Measurements from ENCODE around the gene GPR137.
A peak's percentile ranks its signal among the peaks of the same experiment; 100 is the strongest.
"Not testable (repeated sequence)": the region's sequence is repeated elsewhere in the genome, so short reads cannot be mapped to it uniquely, and the experiment has no call there.

GPR137 gene, protein sequence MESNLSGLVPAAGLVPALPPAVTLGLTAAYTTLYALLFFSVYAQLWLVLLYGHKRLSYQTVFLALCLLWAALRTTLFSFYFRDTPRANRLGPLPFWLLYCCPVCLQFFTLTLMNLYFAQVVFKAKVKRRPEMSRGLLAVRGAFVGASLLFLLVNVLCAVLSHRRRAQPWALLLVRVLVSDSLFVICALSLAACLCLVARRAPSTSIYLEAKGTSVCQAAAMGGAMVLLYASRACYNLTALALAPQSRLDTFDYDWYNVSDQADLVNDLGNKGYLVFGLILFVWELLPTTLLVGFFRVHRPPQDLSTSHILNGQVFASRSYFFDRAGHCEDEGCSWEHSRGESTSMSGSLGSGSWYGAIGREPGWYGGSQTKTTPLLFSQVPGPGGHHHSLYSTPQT

DNA sequence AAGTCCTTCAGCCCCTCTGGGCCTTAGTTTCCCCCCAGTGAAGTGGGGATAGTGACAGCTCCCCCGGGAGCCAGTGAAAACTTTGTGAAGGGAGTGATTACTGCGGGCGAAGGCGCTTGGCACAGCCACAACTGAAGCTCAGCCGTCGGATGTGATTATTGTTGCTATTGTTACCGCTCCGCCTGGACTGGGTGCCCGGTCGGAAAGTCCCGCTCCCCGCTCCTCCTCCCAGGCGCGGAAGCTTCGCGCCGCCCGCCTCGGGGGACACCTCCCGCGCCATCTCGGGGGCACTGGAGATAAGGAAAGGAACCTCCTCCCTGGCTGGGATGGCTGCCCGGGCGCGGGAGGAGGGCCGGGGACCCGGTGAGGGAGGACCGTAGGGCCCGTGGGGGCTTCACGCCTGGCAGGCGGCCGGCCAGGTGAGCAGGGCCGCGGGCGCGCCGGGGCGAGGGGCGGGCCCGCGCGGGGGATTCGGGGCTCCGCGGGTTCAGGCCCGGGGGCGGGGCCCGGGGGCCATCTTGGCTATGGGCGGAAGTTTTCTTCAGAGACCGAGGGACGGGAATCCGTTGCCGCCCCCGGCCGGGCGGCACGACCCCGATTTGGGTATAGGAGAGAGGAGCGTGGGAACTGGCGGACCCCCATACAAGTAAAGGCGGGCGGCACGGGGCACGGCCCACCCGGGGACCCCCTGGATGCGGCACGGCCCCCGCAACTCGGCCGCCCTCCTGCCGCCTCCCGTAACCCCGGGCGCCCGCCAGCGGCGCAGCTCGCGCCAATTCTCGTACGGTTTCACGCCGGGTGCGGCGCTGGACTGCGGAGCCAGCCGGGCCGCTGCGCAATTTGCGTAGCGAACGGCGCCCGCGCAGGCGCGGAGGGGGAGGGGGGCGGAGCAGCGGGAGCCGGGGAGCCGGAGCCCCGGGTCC, at the start of gene GPR137:
TSS of gene GPR137 (plus strand) at position 887 of the 923 bp plus-strand sequence. CDS start 677 bp downstream, outside the sequence.
- peak; percentile 4 for DNase-seq

DNA sequence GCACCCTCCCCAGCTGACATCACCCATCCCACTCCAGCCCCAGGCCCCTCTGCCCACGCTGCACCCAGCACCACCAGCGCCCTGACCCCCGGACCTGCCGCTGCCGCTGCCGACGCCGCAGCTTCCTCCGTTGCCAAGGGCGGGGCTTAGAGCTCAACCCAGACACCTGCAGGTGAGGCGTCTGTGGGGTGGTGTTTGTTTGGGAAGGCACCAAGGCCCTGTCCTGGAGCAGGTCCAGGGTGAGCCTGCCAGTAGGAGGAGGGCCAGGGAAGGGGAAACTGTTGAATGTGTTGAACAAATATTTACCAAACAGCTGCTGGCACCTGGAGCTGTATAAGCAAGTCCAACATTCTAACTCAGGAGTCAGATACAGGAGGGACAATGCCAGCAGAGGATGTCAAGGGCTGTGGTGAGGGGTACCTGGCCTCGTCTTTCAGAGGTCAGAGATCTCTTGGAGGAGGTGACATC, 48.1 kb upstream of the GPR137 start:
- DNase-seq: no peak

DNA sequence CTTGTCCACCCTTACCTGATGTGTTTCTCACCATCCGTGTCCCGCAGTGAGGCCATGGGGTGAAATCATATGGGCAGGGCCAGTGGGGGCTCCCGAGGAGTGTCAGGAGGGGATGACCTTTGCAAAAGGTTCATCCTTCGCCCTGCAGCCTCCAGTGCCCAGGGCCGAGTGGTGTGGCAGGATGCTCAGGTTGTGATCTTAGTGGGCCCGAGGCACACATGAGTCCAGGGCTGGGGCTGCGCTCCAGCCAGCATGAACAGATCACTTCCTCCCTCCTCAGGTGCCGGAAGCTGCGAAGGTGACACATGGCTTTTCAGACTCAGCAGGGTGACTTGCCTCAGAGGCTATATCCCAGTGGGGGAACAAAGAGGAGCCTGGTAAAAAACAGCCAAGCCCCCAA, 47.6 kb upstream of the GPR137 start:
- no peak for DNase-seq

DNA sequence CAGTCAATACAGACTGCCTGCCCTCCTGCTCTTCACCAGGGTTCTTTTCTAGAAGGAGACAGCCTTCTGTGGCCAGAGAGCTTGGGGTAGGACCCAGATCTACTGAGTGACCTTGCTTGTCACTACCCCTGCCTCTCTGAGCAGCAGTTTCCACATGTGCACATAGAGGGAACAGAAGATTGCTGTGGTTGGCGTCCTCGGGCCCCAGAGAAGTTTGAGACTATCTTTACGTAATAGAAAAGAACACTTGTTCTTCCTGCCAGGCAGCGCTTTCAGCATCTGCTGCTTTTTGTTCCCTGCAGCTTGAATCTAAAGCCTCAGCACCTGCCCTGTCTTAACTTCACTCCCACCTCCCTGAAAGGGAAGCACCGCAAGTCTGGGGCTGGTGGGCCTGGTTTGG, 46.6 kb upstream of the GPR137 start:
- no peak for DNase-seq

DNA sequence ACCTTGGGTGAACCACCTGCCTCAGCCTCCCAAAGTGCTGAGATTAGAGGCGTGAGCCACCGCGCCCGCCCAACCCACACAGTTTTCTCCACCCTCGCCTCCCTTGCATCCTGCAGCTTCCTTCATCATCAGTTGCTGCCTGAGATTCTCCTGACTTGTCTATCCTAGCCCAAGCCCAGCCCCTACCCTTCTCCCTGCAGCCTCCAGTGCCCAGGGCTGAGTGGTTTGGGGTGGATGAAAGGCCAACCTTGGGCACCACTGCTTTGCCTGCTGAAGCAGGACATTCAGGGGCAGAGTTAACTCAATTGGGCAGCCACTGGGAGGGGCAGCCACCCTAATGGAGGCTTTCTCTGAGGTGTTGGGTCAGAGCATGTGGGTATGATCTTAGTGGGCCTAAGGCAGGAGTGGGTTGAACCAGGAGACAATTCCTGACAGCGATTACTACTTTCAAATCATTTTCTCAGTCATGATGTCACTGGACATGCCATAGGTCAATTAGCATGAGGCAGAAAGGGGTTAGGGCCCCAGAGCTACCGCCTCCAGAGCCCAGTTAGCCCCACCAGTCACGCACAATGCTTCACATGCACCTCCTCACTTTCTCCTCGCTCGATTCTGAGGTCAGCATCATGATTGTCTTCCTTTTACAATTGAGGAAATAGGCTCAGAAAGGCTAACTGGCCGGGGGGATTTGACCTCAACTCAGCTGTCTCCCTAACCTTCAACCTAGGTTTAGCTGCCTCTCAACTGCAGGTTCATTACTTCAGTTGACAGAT, 45.8 kb upstream of the GPR137 start:
- no peak for DNase-seq

DNA sequence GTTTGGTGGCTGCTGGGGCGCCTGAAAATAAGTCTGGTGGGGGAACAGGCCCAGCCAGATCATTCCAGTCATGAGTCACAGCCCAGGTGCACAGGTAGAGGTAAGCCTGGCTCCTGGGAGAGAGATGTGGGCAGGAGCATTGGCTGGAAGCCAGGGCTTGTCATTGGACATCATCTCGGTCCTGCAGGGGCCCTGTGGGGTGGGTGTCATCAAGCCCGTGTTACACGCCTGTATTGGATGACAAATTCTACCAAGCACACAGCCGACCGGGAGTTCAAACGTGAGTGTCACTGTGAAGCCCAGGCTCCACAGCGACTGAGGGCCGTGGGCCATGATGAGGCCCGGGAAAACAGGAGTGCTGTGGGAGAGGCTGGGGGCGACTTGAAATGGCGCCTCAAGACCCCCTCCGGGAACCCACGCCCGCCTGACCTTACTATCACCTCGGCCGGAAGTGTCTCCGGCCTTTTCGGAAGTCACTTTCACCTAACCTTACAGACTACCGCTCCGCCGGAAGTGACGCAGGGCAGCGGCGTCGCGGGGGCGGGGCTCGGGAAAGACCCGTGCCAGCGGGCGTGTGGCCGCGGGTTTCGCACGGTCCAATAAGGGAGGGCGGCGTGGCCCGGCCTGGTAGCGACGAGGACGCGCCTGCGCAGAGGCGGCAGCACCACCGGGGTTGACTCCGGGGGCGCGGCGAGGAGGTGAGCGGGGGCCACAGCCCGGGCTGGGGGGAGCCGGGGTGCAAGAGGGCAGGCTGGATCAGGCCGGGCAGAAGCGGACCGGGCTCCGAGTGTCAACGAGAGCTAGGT, 45.0 kb upstream of the GPR137 start, which contains the start of gene FKBP2:
TSS of gene FKBP2 (plus strand) at position 661 of the 806 bp plus-strand sequence. CDS start 1,293 bp downstream, outside the sequence.
- peak; percentile 48 for DNase-seq

DNA sequence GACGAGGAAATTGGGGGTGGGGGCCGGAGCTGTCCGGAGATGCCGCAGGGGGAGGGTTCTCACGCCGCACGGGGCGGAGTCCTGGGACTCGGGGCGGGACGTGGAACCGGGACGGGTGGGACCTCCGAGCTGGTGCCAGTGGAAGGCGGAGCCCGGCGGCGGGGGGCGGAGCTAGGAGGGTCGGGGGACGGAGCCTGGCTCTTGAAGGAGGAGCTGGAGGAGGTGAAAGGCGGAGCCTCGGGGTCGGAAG, 44.5 kb upstream of the GPR137 start:
- DNase-seq: no peak

DNA sequence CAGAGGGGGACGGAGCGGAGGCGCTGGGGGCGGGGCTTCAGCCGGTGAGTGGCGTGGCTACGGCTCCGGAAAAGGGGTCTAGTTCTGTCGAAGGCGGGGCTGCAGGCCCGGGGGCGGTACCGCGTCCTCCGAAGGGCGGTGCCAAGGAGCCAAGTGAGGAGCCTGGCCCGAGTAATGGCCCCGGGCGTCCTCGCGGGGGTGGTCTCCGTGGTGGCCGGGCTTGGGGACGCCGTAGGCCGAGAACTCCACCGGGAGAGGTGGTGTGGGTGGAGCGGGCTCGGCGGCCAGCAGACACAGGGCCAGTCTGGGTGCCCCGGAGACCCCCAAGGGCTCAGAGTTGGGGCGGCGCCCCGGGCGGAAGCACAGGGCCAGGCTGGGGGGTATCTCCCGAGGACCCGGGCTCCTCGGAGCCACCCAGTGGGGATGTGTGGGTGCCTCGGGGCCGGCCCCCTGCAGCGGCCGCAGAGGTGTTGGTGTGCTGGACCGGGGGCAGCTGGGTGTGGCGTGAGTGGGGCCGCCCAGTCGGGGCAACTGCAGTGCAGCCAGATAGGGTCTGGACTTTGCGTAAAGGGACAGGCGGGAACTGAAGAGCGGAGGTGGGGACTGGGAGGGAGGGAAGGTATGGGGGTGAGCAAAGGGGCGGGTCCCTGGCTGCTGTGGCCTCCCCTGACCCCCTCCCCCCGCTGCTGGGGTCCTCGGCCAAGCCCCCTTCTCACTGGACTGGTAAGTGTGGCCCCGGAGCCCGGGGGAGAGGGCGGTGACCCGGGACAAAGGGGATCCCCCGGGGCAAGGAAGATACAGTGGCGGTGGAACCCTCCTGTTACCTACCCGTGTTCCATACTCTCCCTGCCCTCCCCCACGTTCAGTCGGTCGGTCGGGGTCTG, 43.9 kb upstream of the GPR137 start:
- DNase-seq: peak; percentile 71

DNA sequence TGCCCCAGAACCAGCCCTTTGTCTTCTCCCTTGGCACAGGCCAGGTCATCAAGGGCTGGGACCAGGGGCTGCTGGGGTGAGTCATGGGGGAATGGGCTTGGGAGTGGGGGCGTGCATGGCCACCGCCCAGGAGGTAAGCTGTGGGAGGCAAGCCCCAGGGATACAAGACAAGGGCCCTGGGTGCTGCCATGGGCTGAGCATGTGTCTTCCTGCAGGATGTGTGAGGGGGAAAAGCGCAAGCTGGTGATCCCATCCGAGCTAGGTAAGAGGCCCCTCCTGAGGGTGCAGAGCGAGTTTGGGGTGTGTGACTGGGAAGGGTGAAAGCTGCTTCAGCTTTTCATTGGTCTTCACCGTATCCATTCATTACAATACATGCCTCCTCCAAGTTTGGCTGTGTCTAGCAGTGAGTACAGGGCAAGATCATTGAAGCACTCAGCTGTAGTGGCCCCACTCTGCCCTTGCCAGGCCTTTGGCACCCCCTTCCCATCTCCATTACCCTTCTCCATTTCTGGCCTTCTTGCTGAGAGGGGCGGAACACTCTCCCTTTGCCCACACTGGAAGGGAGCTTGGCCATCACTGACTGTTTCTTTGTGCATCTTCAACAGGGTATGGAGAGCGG, 42.3 kb upstream of the GPR137 start:
- DNase-seq: no peak

DNA sequence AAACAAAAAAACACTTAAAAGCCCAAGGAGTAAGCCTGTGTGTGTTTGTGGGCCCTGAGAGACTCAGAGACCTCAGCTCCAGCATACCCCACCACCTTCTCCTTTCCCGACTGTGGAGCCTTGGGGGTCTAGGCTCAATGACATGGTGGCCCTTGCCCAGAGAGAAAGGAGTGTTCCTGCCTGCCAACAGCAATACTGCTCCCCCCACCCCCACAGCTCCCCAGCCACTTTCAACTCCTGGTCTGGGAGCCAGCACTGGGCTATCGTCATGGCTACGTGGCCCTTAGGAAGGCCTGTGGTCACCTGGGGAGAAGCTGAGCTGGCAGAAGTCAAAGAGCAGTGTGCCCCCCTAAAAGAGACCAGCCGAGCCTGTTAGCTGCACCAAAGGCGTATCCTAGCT, 41.5 kb upstream of the GPR137 start:
- no peak for DNase-seq

DNA sequence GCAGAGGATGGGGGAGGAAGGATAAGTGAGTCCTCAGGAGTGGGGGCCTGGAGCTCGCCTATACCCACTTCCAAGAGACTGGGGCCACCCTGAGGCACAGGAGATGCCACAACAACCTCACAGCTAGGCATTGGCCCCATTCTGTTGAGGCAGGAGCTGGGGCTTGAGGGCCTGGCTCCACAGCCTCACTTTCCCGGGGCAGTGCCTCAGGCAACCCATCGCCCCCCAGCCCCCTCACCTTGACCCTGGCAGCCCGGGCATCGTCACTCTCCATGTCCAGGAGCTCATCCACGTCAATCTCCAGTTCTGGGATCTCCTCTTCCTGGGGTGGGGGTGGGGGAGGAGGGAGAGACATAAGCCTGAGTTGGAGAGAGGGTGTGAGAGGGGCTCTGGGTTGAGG, 40.7 kb upstream of the GPR137 start:
- DNase-seq: no peak

DNA sequence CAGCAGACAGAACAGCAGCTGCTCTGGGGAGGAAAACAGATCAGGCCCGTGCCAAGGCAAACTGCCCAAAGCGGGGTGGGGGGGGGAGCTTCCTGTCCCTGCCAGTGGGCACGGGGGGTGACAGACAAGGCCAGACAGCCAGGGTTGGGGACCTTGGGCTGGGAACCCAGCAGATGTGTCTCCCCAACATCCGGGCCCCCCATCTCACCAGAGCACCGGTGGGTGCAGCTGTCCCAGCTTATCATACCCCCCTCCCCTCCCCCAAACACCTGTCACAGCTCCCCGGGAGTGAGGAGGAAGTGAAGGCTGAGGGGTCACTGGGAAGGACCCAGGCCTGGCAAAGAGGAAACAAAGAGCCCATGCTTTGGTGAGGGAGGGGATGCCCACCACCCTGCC, 40.2 kb upstream of the GPR137 start:
- no peak for DNase-seq

DNA sequence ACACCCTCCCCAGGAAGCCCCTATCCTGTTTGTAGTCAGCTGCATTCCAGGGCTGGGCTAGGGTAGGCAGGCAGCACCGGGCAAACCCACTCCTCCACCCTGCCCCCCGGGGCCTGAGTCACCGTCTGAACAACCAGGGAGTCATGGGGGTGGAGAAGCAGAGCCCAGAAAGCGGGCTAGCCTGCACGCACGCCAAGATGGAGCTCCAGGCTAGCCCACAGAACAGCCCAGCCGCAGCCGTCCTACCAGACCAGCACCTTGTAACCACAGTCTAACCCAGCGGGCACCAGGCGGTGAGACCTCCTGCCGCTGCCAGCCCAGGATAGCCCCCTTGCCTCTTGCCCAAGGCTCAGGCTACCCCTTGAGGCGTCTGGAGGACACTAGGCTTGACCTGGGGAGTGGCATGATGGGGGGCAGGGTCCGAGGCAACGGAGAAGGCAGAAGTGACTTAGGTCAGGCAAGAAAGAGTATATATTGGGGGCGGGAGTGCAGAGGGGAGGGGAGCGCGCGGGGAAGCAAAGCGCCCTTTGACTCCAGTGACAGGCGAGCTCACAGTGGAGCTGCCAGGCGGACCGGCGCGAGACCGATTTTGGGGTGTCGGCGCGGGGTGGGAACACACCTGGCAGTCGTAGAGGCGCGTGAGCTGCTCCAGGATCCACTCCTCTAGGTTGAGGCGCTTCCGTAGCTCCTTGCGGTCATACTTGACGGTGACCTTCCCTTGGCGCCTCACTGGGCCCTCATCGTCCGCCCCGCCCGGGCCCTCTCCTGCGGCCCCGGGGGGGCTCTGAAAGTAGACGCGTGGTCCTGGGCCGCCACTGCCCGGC, 39.6 kb upstream of the GPR137 start:
- no peak for DNase-seq

DNA sequence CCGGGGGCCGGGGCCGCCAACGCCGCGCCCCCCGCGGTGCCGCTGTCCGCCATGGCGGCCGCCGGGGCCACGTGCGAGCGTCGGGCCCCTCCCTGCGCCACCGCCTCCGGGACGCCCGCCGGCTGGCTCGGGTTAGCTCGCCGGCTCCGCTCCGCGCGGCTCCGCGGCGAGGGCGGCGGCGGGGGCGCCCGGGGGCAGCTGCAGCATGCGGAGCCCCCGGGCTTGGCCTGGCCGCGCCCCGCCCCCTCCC, 39.1 kb upstream of the GPR137 start:
- DNase-seq: not testable (repeated sequence)

DNA sequence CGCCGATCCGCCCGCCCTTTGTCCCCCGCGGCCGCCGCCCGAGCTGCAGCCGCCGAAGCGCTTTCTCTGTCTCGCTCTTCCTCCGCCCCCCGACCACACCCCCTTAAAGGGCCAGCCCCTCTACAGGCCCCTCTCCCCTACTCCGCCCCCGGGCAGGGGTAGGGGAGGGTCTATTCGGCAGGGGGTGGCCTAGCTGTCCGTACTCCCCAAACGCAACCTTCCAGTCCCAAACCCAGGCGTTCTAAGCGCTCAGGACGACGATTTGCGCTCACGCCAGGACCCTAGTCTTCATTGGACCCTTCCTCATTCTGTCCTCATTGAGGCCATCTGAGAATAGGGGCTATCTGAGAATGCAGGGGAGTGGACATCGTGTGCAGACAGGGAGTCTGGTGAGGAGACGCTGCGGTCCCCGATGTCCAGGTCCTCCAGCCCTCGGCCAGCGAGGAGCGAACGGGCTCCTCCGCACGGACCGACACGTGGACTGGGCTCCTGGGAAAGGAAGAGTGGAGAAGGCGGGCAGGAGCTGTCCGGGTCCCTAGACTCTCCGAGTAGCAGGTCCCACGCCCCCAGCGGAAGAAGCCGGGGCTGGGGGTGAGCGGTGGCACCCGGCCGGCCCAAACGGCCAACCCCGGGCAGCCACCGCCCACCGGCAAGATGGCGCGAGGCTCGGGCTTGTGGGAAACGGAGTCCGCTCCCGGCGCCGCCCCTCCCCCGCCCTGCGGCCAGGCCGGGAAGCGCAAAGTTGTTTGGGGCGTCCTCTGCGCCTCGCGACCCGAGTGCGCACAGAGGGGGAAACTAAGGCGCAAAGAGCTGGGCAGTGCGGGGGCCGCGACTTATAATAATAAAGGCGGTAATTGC, 38.5 kb upstream of the GPR137 start, which contains the start of gene PPP1R14B:
TSS of gene PPP1R14B (minus strand) at position 73 of the 858 bp plus-strand sequence. CDS start 270 bp downstream, outside the sequence.
- DNase-seq: no peak

DNA sequence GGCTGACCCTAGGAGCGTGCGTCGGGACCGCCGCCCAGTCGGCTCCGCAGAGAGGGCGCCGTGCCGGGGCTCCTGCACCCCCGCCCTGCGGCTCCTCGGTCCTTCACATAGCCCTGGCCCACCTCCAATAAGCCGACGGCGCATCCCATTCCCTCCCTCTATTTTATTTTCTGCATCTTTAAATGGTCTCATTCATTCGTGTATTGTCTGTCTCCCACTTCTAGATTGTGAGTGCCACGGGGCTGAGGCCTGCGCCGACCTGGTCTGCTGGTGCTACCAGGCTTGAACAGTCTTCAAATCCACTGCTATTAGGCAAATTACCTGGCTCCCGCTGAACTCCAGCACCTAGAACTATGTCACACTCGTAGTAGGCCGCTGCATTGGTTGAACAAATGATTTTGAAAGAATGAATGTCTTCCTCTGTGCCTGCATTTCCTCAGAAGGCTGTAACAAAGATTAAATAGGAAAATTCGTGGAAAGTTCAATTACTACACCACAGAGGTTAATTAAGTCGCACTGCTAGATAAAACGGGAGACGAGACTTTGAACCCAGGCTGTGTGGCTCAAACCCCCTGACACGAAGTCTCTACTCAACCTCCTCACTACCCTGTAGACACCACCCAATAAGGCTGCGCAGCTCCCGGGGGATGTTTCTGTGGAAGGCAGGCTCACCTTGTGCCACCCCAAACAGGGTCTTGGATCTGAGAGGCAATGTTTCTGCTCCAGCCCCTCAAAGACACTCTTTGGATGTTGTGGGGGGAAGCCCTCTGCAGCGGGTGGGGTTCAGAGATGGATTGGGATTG, 37.7 kb upstream of the GPR137 start:
- DNase-seq: no peak

DNA sequence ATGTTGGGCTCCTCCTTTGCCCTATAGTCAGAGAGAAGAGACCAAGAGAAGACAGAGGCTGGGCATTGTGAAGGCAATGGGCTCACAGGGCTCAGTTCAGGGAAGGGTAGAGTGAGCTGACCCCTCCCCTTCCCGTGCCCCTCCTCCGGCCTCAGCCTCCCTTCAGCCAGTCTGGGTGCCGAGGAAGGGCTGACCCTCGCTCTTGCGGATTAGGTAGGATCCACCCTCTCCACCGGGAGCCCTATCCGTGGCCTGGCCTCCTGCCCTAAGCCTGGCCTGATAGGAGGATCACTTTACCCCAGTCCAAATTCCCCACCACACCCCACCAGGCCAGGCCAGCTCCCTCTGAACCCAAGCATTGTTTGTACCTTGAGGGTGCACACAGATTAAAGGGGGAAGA, 37.1 kb upstream of the GPR137 start:
- no peak for DNase-seq

DNA sequence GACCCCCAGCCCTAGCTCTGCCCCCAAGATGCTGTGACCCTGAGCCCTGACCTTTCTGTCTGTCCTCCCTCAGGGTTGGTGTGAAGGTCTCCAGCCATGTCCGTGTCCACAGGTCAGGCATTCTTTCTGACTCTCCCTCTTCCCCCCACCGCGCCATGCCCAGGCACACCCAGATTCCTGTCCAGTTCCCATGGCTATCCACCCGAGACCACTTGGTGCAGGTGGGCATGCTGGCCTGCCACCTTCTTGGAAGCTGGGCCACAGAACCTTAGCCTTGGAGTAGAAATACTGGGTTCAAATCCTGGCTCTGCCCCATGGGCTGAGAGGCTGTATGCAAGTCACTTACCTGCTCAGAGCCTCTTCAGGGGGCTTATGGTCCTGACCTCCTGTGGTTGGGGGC, 36.6 kb upstream of the GPR137 start:
- no peak for DNase-seq
